OCI-LY1 (cell line): ENCODE data around the gene EYS.
"Not testable (repeated sequence)": the region's sequence is repeated elsewhere in the genome, so short reads cannot be mapped to it uniquely, and the experiment has no call there.

ENCODE experiments used
- H2AFZ ChIP-seq: fragments of 200-600 bp; sonication (generic), shearing (Covaris generic); 2 replicates; pipeline ENCODE4 v1.6.0; 2014; ENCODE audit warnings: antibody characterized with exemption, mild to moderate bottlenecking, low read length
- H3F3A ChIP-seq: fragments of 200-600 bp; sonication (generic), shearing (Covaris generic); 2 replicates; pipeline ENCODE4 v1.6.0; 2014; ENCODE audit warnings: mild to moderate bottlenecking, antibody characterized with exemption, low read length, moderate library complexity; ENCODE audit not compliant: insufficient read depth
- H3K27ac ChIP-seq: fragments of 200-600 bp; sonication (generic); 2 replicates; pipeline ENCODE4 v1.5.1; 2014; ENCODE audit warnings: low read length, mixed run types, mild to moderate bottlenecking, low read depth; ENCODE audit not compliant: poor library complexity, severe bottlenecking
- H3K27me3 ChIP-seq: fragments of 200-600 bp; sonication (generic); 2 replicates; pipeline ENCODE4 v1.6.0; 2014; ENCODE audit warnings: antibody characterized with exemption, mild to moderate bottlenecking, low read length, moderate library complexity; ENCODE audit not compliant: insufficient read depth
- H3K36me3 ChIP-seq: fragments of 200-600 bp; sonication (generic); 2 replicates; pipeline ENCODE4 v1.6.1; 2014; ENCODE audit warnings: mild to moderate bottlenecking, antibody characterized with exemption, low read length, moderate library complexity, mixed read lengths; ENCODE audit not compliant: insufficient read depth
- H3K4me1 ChIP-seq: fragments of 200-600 bp; sonication (generic); 2 replicates; pipeline ENCODE4 v1.5.1; 2014; ENCODE audit warnings: mild to moderate bottlenecking, low read length, moderate library complexity; ENCODE audit not compliant: insufficient read depth, severe bottlenecking
- H3K4me2 ChIP-seq: fragments of 200-600 bp; sonication (generic), shearing (Covaris generic); 2 replicates; pipeline ENCODE4 v1.6.1; 2014; ENCODE audit warnings: low read length
- H3K4me3 ChIP-seq: fragments of 200-600 bp; sonication (generic); 2 replicates; pipeline ENCODE4 v1.5.1; 2014; ENCODE audit warnings: low read length, low read depth, mild to moderate bottlenecking, mixed read lengths; ENCODE audit not compliant: poor library complexity, severe bottlenecking
- H3K79me2 ChIP-seq: fragments of 200-600 bp; shearing (Covaris generic); 2 replicates; pipeline ENCODE4 v1.6.1; 2016; ENCODE audit warnings: mixed run types, low read length, mixed read lengths; ENCODE audit not compliant: insufficient read depth
- H3K9ac ChIP-seq: fragments of 200-600 bp; sonication (generic), shearing (Covaris generic); 2 replicates; pipeline ENCODE4 v1.6.1; 2014; ENCODE audit warnings: mild to moderate bottlenecking, low read length, mixed read lengths
- H3K9me2 ChIP-seq: fragments of 200-600 bp; sonication (generic), shearing (Covaris generic); 2 replicates; pipeline ENCODE4 v1.6.1; 2014; ENCODE audit warnings: low read depth, mild to moderate bottlenecking, low read length, mixed read lengths
- H3K9me3 ChIP-seq: fragments of 200-600 bp; shearing (Covaris generic); 2 replicates; pipeline ENCODE4 v1.6.1; 2014; ENCODE audit warnings: low read length, mixed read lengths
- H4K20me1 ChIP-seq: fragments of 200-600 bp; sonication (generic), shearing (Covaris generic); 2 replicates; pipeline ENCODE4 v1.6.0; 2016; ENCODE audit warnings: mild to moderate bottlenecking, low read length; ENCODE audit not compliant: insufficient read depth
- EZH2 ChIP-seq: fragments of 200-600 bp; sonication (generic), shearing (Covaris generic); IDR thresholded peaks from 2 replicates; pipeline ENCODE4 v1.8.0; 2017; ENCODE audit warnings: borderline replicate concordance, mixed run types, mild to moderate bottlenecking, antibody characterized with exemption, low read length, moderate library complexity, mixed read lengths
- TF ChIP-seq, protein P1 (sequence below): fragments of 200-600 bp; sonication (generic), shearing (Covaris generic); IDR thresholded peaks from 2 replicates; pipeline ENCODE4 v1.5.1; 2017; ENCODE audit warnings: mild to moderate bottlenecking, antibody characterized with exemption, low read length, moderate library complexity, mixed read lengths

EYS gene

DNA sequence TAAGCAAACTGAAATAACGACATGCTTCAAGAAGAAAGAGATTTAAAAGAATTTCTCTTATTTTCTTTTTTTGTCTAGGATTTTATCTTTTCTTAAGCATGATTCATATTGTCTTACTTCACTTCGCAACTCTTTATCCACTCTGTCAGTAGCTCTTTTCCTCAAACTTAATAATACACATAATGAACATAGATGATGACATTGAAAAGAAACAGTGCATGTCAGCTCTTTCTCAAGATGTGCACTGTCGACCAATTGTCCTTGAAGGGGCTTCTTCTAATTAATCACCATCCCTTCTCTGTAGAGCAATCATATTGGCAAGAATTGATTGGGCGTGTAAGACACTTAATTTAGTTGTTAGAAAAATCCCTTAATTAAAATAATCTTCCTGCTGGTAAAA is 356.5 kb downstream of the EYS start:
- TF ChIP-seq, protein P1, sequence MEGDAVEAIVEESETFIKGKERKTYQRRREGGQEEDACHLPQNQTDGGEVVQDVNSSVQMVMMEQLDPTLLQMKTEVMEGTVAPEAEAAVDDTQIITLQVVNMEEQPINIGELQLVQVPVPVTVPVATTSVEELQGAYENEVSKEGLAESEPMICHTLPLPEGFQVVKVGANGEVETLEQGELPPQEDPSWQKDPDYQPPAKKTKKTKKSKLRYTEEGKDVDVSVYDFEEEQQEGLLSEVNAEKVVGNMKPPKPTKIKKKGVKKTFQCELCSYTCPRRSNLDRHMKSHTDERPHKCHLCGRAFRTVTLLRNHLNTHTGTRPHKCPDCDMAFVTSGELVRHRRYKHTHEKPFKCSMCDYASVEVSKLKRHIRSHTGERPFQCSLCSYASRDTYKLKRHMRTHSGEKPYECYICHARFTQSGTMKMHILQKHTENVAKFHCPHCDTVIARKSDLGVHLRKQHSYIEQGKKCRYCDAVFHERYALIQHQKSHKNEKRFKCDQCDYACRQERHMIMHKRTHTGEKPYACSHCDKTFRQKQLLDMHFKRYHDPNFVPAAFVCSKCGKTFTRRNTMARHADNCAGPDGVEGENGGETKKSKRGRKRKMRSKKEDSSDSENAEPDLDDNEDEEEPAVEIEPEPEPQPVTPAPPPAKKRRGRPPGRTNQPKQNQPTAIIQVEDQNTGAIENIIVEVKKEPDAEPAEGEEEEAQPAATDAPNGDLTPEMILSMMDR: no peak
- no peak for TF ChIP-seq EZH2
- Histone ChIP-seq H3K4me3 (no peak overlapping the region), H3K4me1 (no peaks in the 10 kb centered on the region), H3K36me3 (no peaks in the 10 kb centered on the region), H3K9me3 (no peaks in the 10 kb centered on the region), H3F3A (no peaks in the 10 kb centered on the region), H3K4me2 (no peak overlapping the region), H3K9ac (no peak overlapping the region), H3K27me3 (no peaks in the 10 kb centered on the region), H3K27ac (no peak overlapping the region), H3K9me2 (no peaks in the 10 kb centered on the region), H4K20me1 (no peaks in the 10 kb centered on the region), H3K79me2 (no peaks in the 10 kb centered on the region), H2AFZ (no peak overlapping the region)

DNA sequence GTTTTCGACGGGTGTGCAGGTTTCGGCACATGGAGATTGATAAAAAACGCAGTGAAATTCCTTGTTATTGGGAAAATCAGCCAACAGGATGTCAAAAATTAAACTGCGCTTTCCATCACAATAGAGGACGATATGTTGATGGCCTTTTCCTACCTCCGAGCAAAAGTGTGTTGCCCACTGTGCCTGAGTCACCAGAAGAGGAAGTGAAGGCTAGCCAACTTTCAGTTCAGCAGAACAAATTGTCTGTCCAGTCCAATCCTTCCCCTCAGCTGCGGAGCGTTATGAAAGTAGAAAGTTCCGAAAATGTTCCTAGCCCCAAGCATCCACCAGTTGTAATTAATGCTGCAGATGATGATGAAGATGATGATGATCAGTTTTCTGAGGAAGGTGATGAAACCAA is 404.4 kb downstream of the EYS start:
- H3K9ac ChIP-seq, H3F3A ChIP-seq, H3K4me2 ChIP-seq, H4K20me1 ChIP-seq, H3K36me3 ChIP-seq, H3K4me1 ChIP-seq, H3K9me2 ChIP-seq, H3K79me2 ChIP-seq, H3K4me3 ChIP-seq, H3K9me3 ChIP-seq, H3K27ac ChIP-seq, H2AFZ ChIP-seq, H3K27me3 ChIP-seq: not testable (repeated sequence)

DNA sequence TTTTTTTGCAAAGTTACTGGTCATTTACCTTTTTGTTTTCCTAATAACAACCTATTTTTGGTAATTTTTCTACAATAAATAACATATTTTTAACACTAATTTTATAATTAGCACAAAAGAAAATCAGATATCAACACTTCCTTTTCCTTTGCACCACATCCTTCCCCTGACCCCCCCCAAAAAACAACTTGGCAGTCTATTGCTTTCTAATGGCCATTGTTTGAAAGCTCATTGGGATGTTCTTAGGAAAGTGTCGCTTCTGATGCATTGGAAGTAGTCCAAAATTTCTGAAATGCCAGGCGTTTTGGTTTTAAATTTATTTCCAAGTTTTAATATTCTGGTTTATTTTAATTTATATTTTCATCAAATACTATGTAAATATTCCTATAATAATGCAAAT is 407.8 kb downstream of the EYS start:
- Histone ChIP-seq H3K36me3 (no peaks in the 10 kb centered on the region), H3F3A (no peaks in the 10 kb centered on the region), H4K20me1 (no peaks in the 10 kb centered on the region), H2AFZ (no peak overlapping the region), H3K4me3 (no peak overlapping the region), H3K4me1 (no peaks in the 10 kb centered on the region), H3K4me2 (no peak overlapping the region), H3K27me3 (no peaks in the 10 kb centered on the region), H3K9me3 (no peaks in the 10 kb centered on the region), H3K9ac (no peak overlapping the region), H3K27ac (no peak overlapping the region), H3K9me2 (no peaks in the 10 kb centered on the region), H3K79me2 (no peaks in the 10 kb centered on the region)
- TF ChIP-seq, protein P1: no peak
- TF ChIP-seq EZH2: no peak

DNA sequence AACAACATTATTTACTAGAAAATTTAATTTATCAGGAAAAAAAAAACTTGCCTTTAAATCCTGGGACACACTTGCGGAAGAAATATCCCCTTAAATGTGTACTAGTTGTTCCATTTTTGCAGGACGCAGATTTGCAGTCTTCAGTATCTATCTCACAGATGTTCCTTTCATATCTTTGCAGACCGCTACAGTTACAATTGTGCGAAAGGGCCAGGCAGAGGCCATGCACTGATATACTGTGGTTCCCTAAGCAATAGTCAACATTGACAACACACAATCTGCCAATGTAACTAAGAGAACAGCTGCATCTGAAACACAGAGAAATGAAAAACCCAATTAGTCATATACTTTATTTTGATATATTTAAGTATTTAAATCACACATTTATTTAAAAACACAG is 411.2 kb downstream of the EYS start:
- no peaks in the 10 kb centered on the region for H3K9me3 ChIP-seq

More for the DNA sequence above, 411.2 kb downstream of the EYS start:
- Histone ChIP-seq H3K79me2 (no peaks in the 10 kb centered on the region), H3K4me3 (no peak overlapping the region), H4K20me1 (no peaks in the 10 kb centered on the region), H3K9ac (no peak overlapping the region), H3K27me3 (no peaks in the 10 kb centered on the region), H3K9me2 (no peaks in the 10 kb centered on the region), H3K4me2 (no peak overlapping the region), H3F3A (no peaks in the 10 kb centered on the region), H2AFZ (no peak overlapping the region), H3K36me3 (no peaks in the 10 kb centered on the region), H3K27ac (no peak overlapping the region), H3K4me1 (no peaks in the 10 kb centered on the region)
- TF ChIP-seq, protein P1: no peak
- TF ChIP-seq EZH2: no peak
